WTC11 (cell line): ENCODE data around the gene ADAMTS8. TPM values are rescaled to one million over a fixed set of nuclear protein-coding genes. Genes with fewer than 3 reads are reported as not detected.
A peak's percentile ranks its signal among the peaks of the same experiment; 100 is the strongest.

Experiments used
- ATAC-seq: fragments of 200-7000 bp; cut with Tn5 transposase; 2 replicates; pipeline ENCODE4 v1.10.0; 2021; ENCODE audit warnings: mild to moderate bottlenecking, moderate library complexity
- CTCF ChIA-PET: fragments of 300-600 bp; sonication (Branson Sonifier 250); formaldehyde crosslinking; loops from one replicate; lab custom pipeline; 2021; ENCODE audit warnings: antibody characterized with exemption; lab: Charles Lee
- POLR2A ChIA-PET: fragments of 350-600 bp; sonication (Branson Sonifier 250); formaldehyde crosslinking; loops from one replicate; lab custom pipeline; 2021; ENCODE audit warnings: antibody characterized with exemption; lab: Charles Lee
- DNase-seq: peaks from one replicate; pipeline ENCODE4 v3.0.0; 2021; ENCODE audit warnings: low spot score
- H3K27ac Mint-ChIP-seq: 2 replicates; pipeline ENCODE4 v1.8.0; 2021; ENCODE audit warnings: mixed read lengths
- H3K27me3 Mint-ChIP-seq: 2 replicates; pipeline ENCODE4 v1.8.0; 2021; ENCODE audit warnings: low read depth, mild to moderate bottlenecking, moderate library complexity, mixed read lengths
- H3K36me3 Mint-ChIP-seq: 2 replicates; pipeline ENCODE4 v1.8.0; 2021; ENCODE audit warnings: mixed read lengths
- H3K4me1 Mint-ChIP-seq: 2 replicates; pipeline ENCODE4 v1.8.0; 2022; ENCODE audit warnings: mixed read lengths
- H3K4me3 Mint-ChIP-seq: 2 replicates; pipeline ENCODE4 v1.8.0; 2021; ENCODE audit warnings: mild to moderate bottlenecking, moderate library complexity, mixed read lengths
- H3K9me3 Mint-ChIP-seq: 2 replicates; pipeline ENCODE4 v1.8.0; 2021; ENCODE audit warnings: mixed read lengths
- ATF6 ChIP-seq: sonication (generic); formaldehyde crosslinking; IDR thresholded peaks from 2 replicates; pipeline ENCODE4 v1.8.1; 2023; ENCODE audit warnings: mild to moderate bottlenecking, missing genetic modification reagents
- CREB1 ChIP-seq: sonication (generic); formaldehyde crosslinking; IDR thresholded peaks from 2 replicates; pipeline ENCODE4 v1.8.0; 2023; ENCODE audit warnings: mild to moderate bottlenecking, missing genetic modification reagents
- E2F4 ChIP-seq: sonication (generic); formaldehyde crosslinking; IDR thresholded peaks from 2 replicates; pipeline ENCODE4 v1.8.1; 2022; ENCODE audit warnings: low read depth, mild to moderate bottlenecking, moderate library complexity, missing genetic modification reagents, borderline replicate concordance
- E2F5 ChIP-seq: sonication (generic); formaldehyde crosslinking; IDR thresholded peaks from 2 replicates; pipeline ENCODE4 v1.8.1; 2022; ENCODE audit warnings: mild to moderate bottlenecking, moderate library complexity, missing genetic modification reagents
- FOXP1 ChIP-seq: sonication (generic); formaldehyde crosslinking; IDR thresholded peaks from 2 replicates; pipeline ENCODE4 v1.8.0; 2022; ENCODE audit warnings: missing genetic modification reagents, mild to moderate bottlenecking, moderate library complexity, borderline replicate concordance
- HMGA2 ChIP-seq: fragments of 250-450 bp; sonication (Bioruptor Pico); IDR thresholded peaks from 2 replicates; pipeline ENCODE4 v1.4.0; 2021; ENCODE audit warnings: mild to moderate bottlenecking, moderate library complexity
- IRF2 ChIP-seq: sonication (generic); formaldehyde crosslinking; IDR thresholded peaks from 2 replicates; pipeline ENCODE4 v1.8.0; 2022; ENCODE audit warnings: low read depth, missing genetic modification reagents, borderline replicate concordance
- MLX ChIP-seq: sonication (generic); formaldehyde crosslinking; IDR thresholded peaks from 2 replicates; pipeline ENCODE4 v1.8.1; 2023; ENCODE audit warnings: mild to moderate bottlenecking, missing genetic modification reagents, moderate library complexity
- NFYB ChIP-seq: sonication (generic); formaldehyde crosslinking; conservative IDR thresholded peaks from 2 replicates; pipeline ENCODE4 v1.8.0; 2022; ENCODE audit warnings: low read depth, missing genetic modification reagents
- NR2C2 ChIP-seq: sonication (generic); formaldehyde crosslinking; IDR thresholded peaks from 2 replicates; pipeline ENCODE4 v1.8.0; 2022; ENCODE audit warnings: mild to moderate bottlenecking, missing genetic modification reagents
- SMAD3 ChIP-seq: sonication (generic); formaldehyde crosslinking; IDR thresholded peaks from 2 replicates; pipeline ENCODE4 v1.8.0; 2022; ENCODE audit warnings: missing genetic modification reagents, mild to moderate bottlenecking, borderline replicate concordance
- ZNF281 ChIP-seq: sonication (generic); formaldehyde crosslinking; IDR thresholded peaks from 2 replicates; pipeline ENCODE4 v1.8.0; 2023; ENCODE audit warnings: mild to moderate bottlenecking, missing genetic modification reagents
- ZNF396 ChIP-seq: fragments of 250-450 bp; sonication (Bioruptor Pico); IDR thresholded peaks from 2 replicates; pipeline ENCODE4 v1.8.0; 2021; ENCODE audit warnings: mild to moderate bottlenecking, moderate library complexity, borderline replicate concordance
- ZNF512 ChIP-seq: sonication (generic); formaldehyde crosslinking; IDR thresholded peaks from 2 replicates; pipeline ENCODE4 v1.8.1; 2022; ENCODE audit warnings: missing genetic modification reagents, borderline replicate concordance
- total RNA-seq: library from RNA; stranded (reverse); gene quantifications from 3 replicates; pipeline ENCODE4 v1.2.3, GENCODE V29; 2021
- TF ChIP-seq, protein P1 (sequence below): sonication (generic); formaldehyde crosslinking; IDR thresholded peaks from 2 replicates; pipeline ENCODE4 v1.8.1; 2023; ENCODE audit warnings: mild to moderate bottlenecking, missing genetic modification reagents

Gene ADAMTS8
- total RNA-seq, 1 experiment from 2014 or later: 9.9 TPM

- H3K27ac Mint-ChIP-seq: 0 out of 2 replicates have a peak overlapping the region, but pooled peaks have one; percentile 49
- H3K9me3 Mint-ChIP-seq: no peaks in the 10 kb centered on the region
- H3K4me3 Mint-ChIP-seq: no peak overlapping the region
- H3K27me3 Mint-ChIP-seq: no peaks in the 10 kb centered on the region
- ChIA-PET CTCF (interaction anchor here (0.6 to 1.9 kb wide), 3 partner anchors 9 to 414 kb away, joined by 3 to 6 read pairs (median 3); no protein-coding TSS in a partner anchor), POLR2A (no interaction called here)
- TF ChIP-seq ZNF281 (CRISPR knock-in tag) (no peak), FOXP1 (CRISPR knock-in tag) (no peak), NFYB (CRISPR knock-in tag) (no peak), ATF6 (CRISPR knock-in tag) (no peak), E2F4 (CRISPR knock-in tag) (no peak), ZNF396 (CRISPR knock-in tag) (no peak), NR2C2 (CRISPR knock-in tag) (no peak), E2F5 (no peak), ZNF512 (no peak), CREB1 (CRISPR knock-in tag) (no peak), MLX (CRISPR knock-in tag) (no peak), SMAD3 (CRISPR knock-in tag) (no peak), IRF2 (CRISPR knock-in tag) (no peak), HMGA2 (CRISPR knock-in tag) (no peak)
- TF ChIP-seq, protein P1, sequence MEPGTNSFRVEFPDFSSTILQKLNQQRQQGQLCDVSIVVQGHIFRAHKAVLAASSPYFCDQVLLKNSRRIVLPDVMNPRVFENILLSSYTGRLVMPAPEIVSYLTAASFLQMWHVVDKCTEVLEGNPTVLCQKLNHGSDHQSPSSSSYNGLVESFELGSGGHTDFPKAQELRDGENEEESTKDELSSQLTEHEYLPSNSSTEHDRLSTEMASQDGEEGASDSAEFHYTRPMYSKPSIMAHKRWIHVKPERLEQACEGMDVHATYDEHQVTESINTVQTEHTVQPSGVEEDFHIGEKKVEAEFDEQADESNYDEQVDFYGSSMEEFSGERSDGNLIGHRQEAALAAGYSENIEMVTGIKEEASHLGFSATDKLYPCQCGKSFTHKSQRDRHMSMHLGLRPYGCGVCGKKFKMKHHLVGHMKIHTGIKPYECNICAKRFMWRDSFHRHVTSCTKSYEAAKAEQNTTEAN (CRISPR knock-in tag): no peak
- peaks cover 31% of the 10 kb centered on the region for H3K4me1 Mint-ChIP-seq
- DNase-seq (no peak), ATAC-seq (0 out of 2 replicates have a peak, but pooled peaks have one; percentile 8)
- peaks cover 3% of the 10 kb centered on the region for H3K36me3 Mint-ChIP-seq
Measured at GRCh38 chr11:130413405-130414106, 14.9 kb downstream of the ADAMTS8 start.
